OCI-LY7 (cell line): Measurements from ENCODE around the gene MCL1.
"Not testable (repeated sequence)": the region's sequence is repeated elsewhere in the genome, so short reads cannot be mapped to it uniquely, and the experiment has no call there.

Experiments
- EZH2phosphoT487 ChIP-seq: fragments of 200-600 bp; sonication (generic); IDR thresholded peaks from 2 replicates; pipeline ENCODE4 v1.6.1; 2018; ENCODE audit warnings: low read depth, borderline replicate concordance, mild to moderate bottlenecking, mixed run types, antibody characterized with exemption, low read length, moderate library complexity, mixed read lengths
- TF ChIP-seq, protein P1 (sequence below): fragments of 200-600 bp; sonication (generic); conservative IDR thresholded peaks from 2 replicates; pipeline ENCODE4 v1.5.1; 2014; ENCODE audit warnings: mild to moderate bottlenecking, antibody characterized with exemption, low read length, moderate library complexity, mixed read lengths

DNA sequence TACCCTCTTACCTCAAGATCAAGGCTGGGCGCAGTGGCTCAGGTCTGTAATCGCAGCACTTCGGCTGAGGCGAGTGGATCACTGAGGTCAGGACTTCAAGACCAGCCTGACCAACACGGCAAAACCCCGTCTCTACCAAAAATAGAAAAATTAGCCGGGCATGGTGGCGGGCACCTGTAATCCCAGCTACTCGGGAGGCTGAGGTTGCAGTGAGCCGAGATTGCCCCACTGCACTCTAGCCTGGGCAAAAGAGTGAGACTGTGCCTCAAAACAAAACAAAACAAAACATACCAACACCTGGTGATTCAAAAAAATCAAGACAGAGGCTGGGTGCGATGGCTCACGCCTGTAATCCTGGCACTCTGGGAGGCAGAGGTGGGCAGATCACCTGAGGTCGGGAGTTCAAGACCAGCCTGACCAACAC lies 5.8 kb downstream of the MCL1 start:
- TF ChIP-seq, protein P1, sequence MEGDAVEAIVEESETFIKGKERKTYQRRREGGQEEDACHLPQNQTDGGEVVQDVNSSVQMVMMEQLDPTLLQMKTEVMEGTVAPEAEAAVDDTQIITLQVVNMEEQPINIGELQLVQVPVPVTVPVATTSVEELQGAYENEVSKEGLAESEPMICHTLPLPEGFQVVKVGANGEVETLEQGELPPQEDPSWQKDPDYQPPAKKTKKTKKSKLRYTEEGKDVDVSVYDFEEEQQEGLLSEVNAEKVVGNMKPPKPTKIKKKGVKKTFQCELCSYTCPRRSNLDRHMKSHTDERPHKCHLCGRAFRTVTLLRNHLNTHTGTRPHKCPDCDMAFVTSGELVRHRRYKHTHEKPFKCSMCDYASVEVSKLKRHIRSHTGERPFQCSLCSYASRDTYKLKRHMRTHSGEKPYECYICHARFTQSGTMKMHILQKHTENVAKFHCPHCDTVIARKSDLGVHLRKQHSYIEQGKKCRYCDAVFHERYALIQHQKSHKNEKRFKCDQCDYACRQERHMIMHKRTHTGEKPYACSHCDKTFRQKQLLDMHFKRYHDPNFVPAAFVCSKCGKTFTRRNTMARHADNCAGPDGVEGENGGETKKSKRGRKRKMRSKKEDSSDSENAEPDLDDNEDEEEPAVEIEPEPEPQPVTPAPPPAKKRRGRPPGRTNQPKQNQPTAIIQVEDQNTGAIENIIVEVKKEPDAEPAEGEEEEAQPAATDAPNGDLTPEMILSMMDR = not testable (repeated sequence)
- TF ChIP-seq EZH2phosphoT487 = not testable (repeated sequence)
